Measurements from ENCODE around the gene CPTP. TPM values are rescaled to one million over a fixed set of nuclear protein-coding genes. Genes with fewer than 3 reads are reported as not detected.
A peak's percentile ranks its signal among the peaks of the same experiment; 100 is the strongest.

The CPTP gene
- total RNA-seq, 2 donors from 2014 or later: 45.4 to 60.2 TPM

- Histone ChIP-seq H3K27ac (peak overlapping the region; percentile 44), H3K4me1 (no peaks in the 10 kb centered on the region), H3K4me3 (no peak overlapping the region), H3K9ac (ENCODE audit: low read depth in 2 of 2, low read length in 2 of 2) (no peak overlapping the region), H3K36me3 (no peaks in the 10 kb centered on the region), H3K27me3 (no peaks in the 10 kb centered on the region), H3K9me3 (no peaks in the 10 kb centered on the region)
- intact Hi-C loops (cut with DNase I): no loop called here
- no peak for DNase-seq
- TF ChIP-seq CTCF (IDR thresholded peaks at IDR 0.05): no peak
Measured at GRCh38 chr1:1317420-1317819, 7.2 kb upstream of the CPTP start.

DNA sequence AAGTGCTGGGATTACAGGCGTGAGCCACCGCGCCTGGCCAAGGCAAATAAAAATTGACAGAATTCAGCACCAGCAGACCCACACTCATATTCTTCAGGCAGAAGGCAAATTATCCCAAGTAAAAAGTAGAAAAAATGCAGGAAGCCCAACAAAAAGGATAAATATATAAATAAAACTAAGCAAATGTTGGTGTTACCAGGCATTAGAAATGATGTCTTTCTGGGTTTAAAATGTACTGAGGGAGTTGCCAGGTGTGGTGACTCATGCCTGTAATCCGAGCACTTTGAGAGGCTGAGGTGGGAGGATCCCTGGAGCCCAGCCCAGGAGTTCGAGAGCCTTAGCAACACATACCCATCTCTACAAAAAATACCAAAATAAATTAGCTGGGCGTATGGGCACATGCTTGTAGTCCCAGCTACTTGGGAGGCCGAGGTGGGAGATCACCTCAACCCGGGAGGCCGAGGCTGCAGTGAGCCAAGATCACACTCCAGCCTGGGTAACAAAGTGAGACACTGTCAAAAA lies 6.4 kb upstream of the CPTP start:
- no peak for TF ChIP-seq CTCF (IDR thresholded peaks at IDR 0.05)
- H3K27me3 ChIP-seq: no peaks in the 10 kb centered on the region
- peak overlapping the region; percentile 44 for H3K27ac ChIP-seq
- no peaks in the 10 kb centered on the region for H3K9me3 ChIP-seq
- peak; percentile 77 for DNase-seq
- H3K9ac ChIP-seq (ENCODE audit: low read depth in 2 of 2, low read length in 2 of 2): no peak overlapping the region
- H3K36me3 ChIP-seq: no peaks in the 10 kb centered on the region
- intact Hi-C loops (cut with DNase I): no loop called here
- H3K4me3 ChIP-seq: no peak overlapping the region
- H3K4me1 ChIP-seq: peaks cover 2% of the 10 kb centered on the region

- Histone ChIP-seq H3K27ac (no peak overlapping the region), H3K36me3 (no peaks in the 10 kb centered on the region), H3K4me3 (no peak overlapping the region), H3K9me3 (no peaks in the 10 kb centered on the region), H3K27me3 (no peaks in the 10 kb centered on the region), H3K9ac (ENCODE audit: low read depth in 2 of 2, low read length in 2 of 2) (no peak overlapping the region), H3K4me1 (peaks cover 5% of the 10 kb centered on the region)
- TF ChIP-seq CTCF (IDR thresholded peaks at IDR 0.05): no peak
- DNase-seq: no peak
- intact Hi-C loops (cut with DNase I): no loop called here
Measured at GRCh38 chr1:1318777-1319645, 5.6 kb upstream of the CPTP start.

DNA sequence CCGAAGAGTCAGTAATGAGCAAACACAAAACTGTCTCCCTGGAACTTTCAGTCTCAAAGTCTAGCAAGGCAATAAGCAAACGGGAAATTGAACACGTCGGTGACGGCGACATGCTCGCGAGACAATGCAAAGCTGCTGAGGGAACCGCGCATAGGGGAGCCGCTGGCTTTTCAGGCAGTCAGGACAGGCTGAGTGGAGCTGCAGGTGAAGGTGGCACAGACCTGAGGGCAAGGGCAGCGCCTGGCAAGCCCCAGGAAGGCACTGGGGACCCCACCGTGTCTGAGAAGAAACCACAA lies 5.0 kb upstream of the CPTP start:
- H3K27me3 ChIP-seq: no peaks in the 10 kb centered on the region
- no peaks in the 10 kb centered on the region for H3K36me3 ChIP-seq
- no peaks in the 10 kb centered on the region for H3K9me3 ChIP-seq
- H3K9ac ChIP-seq (ENCODE audit: low read depth in 2 of 2, low read length in 2 of 2): no peak overlapping the region
- no peak for DNase-seq
- peaks cover 5% of the 10 kb centered on the region for H3K4me1 ChIP-seq
- TF ChIP-seq CTCF (IDR thresholded peaks at IDR 0.05): no peak
- intact Hi-C loops (cut with DNase I): no loop called here
- H3K27ac ChIP-seq: no peak overlapping the region
- H3K4me3 ChIP-seq: no peak overlapping the region

GRCh38 chr1:1320666-1321448 lies 3.7 kb upstream of the CPTP start:
- H3K36me3 ChIP-seq: no peaks in the 10 kb centered on the region
- intact Hi-C loops (cut with DNase I): no loop called here
- no peaks in the 10 kb centered on the region for H3K27me3 ChIP-seq
- no peaks in the 10 kb centered on the region for H3K9me3 ChIP-seq
- DNase-seq: no peak
- TF ChIP-seq CTCF (IDR thresholded peaks at IDR 0.05): no peak
- H3K9ac ChIP-seq (ENCODE audit: low read depth in 2 of 2, low read length in 2 of 2): peak overlapping the region in 1 of 2 donors; percentile 43
- no peak overlapping the region for H3K4me3 ChIP-seq
- H3K4me1 ChIP-seq: peaks cover 10% of the 10 kb centered on the region
- H3K27ac ChIP-seq: no peak overlapping the region

Data from colonic mucosa (tissue), 4 donors.